ENCODE data around the gene RAB9A.

GRCh38 chrX:13717700-13718472 is 29.0 kb downstream of the RAB9A start:
- TF ChIP-seq CTCF (conservative IDR thresholded peaks at IDR 0.05) (no peak), EZH2 (IDR thresholded peaks at IDR 0.05; ENCODE audit: low read depth) (no peak)

Data from PC-9 (cell line).